HUDEP-2 (cell line): ENCODE measurements around the gene CREBBP.

Source experiments
- DNase-seq, 76 experiments: peaks; one replicate each; lab custom pipeline; 2025; ENCODE audit not compliant: unreplicated experiment in 76 of 76; lab: John Stamatoyannopoulos, UW

Gene CREBBP

DNA sequence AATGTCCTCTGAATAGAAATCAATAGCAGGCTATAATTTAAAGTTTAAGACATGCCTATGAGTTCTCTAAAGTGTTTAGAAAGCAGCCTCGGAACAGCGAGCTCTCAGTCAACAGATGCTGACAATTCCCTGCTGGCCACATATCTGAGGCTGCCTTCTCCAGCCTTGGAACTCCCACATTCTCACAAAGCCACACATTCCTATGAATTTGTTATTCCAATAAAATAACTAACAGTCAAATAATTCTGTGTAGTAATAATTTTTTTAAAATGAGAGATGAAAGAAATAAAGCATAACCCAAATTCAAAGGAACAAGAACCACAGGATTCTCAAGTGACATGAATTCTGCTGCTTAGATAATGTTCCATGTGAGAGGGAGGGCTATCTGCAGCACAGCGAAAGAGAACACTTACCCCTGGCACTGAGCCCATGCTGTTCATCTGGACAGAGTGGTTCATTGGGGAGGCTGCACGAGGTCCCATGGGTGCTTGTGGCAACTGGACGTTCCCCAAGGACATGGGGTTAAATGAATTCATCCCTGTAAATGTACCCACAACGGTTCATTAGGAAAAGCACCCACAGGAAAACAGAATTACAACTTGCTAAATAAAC is 106.3 kb downstream of the CREBBP start:
- DNase-seq: peak in 23 of 76 experiments; percentile 1 to 43 (median 14)

DNA sequence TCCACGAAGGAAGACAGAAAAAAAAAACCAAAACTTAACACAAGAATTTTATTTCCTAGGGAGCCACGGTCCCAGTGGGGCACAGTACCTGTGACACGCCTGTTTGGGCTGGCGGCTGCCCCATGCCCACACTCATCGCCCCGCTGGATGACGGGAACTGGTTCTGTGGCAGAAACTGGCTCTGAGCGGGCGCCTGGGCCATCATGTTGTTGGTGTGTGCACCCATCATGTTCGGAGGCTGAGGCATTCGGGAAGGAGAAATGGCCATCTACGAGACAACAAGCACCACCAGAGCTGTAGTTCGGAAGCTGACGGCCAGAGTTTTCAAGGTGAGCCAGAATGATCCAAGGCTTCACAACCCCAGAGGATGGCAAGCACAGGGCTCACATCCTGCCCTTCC is 106.8 kb downstream of the CREBBP start:
- no peak for DNase-seq

DNA sequence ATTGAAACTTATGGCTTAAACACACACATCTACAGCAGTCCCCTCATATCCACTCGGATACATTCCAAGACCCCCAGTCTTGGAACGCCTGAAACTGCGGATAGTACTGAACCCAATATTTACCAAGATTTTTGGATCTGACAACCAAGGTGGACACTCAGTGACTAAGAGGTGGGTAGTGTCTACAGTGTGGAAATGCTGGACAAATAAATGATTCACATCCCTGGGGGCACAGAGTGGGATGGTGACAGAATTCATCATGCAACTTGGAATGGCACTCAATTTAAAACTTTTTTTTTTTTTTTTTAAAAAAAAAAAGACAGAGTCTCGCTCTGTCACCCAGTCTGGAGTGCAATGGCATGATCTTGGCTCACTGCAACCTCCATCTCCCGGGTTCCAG is 109.0 kb downstream of the CREBBP start:
- DNase-seq: no peak

DNA sequence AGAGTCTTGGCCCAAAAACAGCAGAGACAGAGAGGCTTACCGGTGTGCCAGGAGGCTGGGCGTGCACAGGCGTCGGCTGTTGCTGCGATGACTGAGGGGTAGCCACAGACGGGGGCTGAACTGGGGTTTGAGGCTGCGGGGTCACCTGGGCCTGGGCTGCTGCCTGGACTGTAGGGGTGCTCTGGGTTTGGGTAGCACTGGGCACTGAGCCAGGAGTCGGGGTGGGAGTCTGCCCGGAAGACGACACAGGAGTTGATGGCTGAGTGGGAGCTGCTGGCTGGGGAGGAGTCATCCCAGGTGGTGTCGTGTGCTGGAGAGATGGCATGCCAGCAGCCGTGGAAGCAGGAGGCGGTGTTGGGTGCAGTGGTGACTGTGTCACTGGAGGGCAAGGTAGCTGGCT is 110.0 kb downstream of the CREBBP start:
- no peak for DNase-seq

DNA sequence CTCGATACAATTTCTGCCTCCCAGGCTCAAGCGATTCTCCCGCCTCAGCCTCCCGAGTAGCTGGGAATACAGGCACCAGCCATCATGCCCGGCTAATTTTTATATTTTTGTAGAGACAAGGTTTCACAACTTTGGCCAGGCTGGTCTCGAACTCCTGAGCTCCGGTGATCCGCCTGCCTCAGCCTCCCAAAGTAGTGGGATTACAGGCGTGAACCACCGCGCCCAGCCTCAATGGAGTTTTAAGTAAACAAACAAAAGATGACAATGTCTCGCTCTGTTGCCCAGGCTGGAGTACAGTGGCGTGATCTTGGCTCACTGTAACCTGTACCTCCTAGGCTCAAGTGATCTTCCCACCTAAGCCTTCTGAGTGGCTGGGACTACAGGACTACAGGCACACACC is 110.6 kb downstream of the CREBBP start:
- no peak for DNase-seq

DNA sequence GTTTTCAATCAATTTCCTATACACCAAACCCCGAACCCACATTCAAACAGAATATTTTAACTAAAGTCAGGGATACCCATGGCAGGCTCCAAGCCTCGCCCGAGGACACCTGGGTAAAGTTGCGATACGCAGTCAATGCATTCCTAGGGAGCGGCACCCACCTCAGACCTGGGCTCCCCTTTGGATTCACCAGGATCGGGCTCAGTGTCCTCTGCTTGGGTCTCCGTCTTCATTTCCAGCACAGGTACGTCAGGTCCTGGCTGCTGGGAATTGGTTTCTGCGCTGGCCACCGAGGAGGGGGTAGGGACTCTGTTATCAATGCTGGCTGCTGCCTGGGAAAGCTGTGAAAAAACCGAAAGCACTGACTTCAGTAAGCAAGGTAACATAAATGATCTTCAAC is 111.5 kb downstream of the CREBBP start:
- no peak for DNase-seq

DNA sequence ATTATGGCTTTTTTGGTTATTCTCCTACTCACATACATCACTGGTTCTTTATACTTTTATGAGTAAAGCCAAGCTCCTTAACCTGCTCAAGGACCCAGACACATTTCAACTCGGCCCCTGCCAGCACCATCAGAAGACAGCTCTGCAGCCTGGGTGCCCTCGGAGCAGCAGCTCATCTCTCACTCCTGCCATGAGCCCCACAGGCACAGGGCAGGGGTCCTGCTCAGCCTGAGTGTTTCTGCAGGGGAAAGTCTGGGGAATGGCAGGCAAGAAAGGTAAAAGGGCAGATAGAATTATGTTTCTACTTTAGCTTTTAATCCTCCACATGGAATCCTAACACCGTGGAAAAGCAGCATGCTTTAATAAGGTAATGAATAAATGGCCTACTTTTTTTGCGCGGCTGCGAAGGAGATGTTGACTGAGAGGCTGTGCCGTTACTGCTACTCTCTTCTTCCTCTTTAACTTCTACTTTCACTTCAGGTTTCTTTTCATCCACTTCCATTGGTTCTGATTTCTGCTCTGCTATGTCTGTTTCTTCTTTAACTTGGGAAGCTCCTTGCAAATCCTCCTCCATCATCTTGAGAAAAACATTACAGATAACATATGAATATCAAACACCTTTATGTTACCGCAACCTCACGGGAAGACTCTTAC is 113.1 kb downstream of the CREBBP start:
- DNase-seq: no peak

DNA sequence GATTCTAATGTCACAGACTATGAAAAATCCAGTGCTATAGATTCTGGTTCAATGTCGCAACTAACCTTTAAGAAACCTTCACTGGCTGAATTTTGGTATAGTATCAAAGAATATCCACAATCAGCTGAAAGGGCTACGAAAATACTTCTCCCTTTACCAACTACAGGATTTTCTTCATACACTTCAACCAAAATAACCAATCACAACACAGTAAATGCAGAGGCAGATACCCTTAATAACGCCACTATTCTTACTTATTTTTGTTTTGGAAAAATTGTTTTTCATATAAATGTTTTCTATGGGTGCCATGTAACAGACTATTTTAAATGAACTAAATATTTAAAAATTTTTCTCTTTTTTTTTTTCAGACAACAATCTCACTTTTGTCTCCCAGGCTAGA is 114.3 kb downstream of the CREBBP start:
- DNase-seq: no peak

DNA sequence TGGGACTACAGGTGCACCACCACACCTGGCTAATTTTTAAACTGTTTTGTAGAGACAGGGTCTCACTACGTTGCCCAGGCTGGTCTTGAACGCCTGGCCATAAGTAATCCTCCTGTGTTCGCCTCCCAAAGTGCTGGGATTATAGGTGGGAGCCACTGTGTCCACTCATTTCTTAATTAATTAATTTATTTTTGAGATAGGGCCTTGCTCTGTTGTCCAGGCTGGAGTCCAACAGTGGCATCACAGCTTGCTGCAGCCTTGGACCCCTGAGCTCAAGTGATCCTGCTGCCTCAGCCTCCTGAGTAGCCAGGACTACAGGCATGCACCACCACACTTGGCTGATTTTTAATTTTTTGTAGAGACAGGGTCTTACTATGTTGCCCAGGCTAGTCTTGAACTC is 116.1 kb downstream of the CREBBP start:
- DNase-seq: no peak

DNA sequence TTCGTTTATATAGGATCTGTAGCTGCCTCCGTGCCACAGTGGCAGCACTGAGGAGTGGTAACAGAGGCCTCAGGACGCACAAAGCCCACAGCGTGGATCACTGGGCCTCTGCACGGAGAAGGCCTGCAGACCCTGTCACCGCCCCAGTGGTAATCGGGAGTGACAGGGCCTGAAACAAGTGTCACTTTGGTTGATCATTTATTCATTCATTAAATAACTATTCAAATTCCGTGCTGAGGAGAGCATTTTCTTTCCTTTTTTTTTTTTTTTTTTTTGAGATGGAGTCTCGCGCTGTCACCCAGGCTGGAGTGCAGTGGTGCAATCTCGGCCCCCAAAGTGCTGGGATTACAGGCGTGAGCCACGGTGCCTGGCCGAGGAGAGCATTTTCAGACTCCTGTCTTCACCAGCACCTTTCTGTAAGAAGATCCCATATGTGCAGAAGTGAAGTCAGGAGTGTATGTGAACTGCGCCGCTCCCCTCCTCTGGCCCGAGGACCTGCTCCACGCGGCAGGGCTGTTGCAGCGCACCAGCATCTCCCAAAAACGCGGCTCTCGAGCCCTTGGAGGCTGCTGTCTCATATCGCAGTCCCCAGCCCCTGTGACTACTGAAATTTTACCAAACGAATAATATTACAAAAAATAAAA is 118.3 kb downstream of the CREBBP start:
- no peak for DNase-seq

DNA sequence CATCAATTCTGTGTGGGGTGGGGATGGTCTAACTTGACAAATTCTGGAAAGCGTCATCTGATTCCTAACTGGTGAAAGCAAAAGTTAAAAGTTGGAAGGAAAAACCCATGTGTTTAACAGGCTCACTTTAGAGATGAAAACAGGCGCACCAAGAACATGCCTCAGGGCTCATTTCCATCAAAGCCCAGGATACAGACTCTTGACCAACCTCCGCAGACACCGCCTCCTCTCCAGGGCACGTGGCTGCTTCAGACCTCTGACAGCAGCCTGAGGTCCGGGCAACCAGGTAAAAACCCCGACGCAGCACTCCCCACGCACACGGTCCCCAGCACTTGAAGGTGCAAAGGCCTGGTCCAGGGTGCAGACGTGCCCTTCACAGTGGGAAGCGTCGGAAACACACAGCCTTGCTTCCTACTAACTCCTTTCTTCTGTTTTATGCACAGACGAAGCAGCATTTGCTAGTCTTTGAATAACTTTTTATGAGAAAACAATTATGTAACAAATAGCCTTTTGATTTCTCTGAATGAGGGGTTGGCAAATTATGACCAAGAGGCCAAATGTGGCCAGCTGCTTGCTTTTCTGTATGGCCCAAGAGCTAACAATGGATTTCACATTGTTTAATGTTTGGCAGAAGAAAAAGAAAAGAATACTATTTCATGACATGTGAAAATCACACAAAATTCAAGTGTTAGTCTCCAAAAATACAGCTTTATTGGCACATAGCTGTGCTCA is 119.0 kb downstream of the CREBBP start:
- DNase-seq: no peak

DNA sequence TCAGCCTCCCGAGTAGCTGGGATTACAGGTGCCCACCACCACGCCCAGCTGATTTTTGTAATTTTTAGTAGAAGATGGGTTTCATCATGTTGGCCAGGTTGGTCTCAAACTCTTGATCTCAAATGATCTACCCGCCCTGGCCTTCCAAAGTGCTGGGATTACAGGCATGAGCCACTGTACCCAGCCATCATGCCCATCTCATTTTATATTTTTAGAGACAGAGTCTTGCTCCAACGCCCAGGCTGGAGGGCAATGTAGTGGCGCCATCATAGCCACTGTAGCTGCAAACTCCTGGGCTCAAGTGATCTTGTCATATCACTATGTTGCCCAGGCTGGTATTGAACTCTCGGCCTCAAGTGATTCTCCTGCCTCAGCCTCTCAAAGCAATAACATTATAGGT is 120.0 kb downstream of the CREBBP start:
- no peak for DNase-seq

DNA sequence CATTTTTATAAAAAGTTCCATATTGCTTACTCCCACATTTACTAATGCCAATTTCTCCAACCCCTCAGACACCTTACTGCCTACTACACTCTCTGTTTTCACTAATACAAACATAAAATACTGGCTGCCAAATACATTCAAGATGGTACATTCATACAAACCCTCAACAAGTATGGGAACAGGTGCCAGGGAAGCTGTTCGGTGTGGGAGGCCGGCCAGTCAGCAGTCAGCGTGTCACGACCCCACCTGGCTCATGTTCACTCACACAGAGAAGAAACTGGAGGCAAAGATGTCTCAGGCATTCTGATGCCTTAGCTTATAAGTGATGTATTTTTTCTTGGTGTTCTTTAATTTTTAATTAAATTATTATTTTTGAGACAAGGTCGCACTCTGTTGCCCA is 120.8 kb downstream of the CREBBP start:
- DNase-seq: no peak

DNA sequence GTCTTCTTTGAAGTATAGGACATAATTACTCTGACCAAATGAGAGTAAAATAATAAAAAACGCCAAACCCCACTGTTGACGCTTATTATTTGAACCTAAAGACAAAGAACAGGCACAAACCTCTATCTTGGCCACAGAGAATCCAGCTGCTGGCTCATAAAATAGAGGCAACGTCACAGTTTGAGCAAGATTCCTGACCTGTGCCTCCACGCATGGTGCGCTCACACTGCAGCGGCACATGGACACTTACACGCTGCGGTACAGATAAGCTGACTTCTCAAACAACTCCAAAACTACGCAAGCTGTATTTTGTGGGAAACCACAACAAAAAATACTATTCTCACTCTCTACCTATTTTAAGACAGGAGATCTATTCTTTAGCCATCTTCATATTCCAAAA is 124.4 kb downstream of the CREBBP start:
- DNase-seq: no peak

DNA sequence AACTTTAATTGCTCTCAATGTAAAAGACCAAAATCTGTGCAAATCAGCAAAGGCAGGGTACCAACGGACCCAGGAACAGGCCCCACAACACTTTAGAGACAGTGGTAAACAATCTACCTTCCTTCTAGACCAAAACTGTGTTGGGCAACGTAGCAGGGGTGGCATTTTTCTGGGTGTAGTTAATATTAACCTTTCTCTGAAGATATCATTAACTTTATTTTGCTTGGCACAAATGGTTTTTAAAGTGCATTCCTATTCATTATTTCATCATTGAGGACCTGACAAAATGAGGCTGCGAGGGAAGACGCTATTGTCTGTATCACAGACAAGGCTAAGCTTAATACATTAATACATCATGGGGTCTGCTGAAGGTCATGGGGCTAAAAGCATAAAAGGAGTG is 125.3 kb downstream of the CREBBP start:
- DNase-seq: no peak

DNA sequence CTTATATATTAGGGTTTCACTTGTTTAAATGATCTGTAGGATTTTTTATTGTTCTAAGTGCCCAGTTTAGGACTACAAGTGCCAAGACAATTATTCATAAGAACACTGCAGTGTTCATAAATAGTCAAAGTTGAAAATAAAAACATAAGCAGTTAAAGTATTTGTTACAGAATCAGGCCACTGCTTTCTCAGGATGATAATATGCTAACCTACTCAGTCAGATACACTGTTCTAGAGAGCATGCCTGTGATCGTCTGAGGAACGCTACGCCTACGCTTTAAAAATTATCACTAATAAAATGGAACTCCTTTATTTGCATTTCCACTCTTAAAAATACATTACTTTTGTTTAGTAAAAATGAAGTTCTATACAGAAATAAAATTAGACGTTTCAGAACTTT is 125.7 kb downstream of the CREBBP start:
- DNase-seq: no peak

DNA sequence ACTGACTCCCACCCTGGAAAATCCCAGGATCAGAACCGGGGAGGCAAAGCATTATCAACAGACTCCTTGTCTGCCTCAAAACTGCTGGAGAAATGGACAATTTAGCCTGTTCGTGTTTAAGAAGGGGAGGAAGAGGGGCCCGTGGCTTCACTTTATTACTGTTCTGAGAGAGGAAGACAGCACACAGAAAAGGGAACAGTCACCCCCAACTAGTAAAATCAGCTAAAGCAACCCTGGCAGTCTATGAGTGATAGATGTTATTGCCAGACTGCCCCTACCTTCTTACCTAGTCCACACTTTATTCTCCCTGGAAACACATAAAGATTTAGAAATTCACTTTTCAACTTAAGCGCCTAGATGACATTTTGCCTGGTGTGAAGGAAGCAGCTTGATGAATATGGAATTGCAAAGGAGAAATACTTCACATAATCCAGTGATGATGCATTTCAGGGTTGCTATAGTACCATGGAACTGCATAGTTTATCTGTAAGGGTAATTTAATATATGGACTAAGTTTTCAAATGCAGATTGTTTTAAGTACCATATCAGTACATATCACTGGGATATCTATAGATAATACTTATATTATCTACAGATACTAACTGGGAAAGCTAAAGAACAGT is 126.3 kb downstream of the CREBBP start:
- no peak for DNase-seq

DNA sequence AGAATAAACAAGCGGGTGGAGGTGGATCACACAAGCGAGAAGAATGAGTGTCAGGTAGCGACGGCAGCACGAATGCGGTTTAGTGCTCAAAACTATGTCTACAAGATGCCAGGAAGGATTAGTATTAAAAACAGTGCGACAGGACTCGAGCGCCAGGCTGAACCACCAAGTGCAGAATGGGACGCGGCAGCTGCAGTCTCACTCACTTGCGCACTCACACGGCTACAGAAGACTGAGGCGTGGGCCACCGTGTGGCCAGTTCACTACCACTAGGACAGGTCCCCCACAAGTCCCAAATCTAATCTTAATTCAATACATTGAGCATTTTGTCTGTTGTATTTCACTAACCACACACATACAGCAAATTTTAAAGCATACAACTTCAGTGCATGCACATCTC is 127.5 kb downstream of the CREBBP start:
- no peak for DNase-seq

DNA sequence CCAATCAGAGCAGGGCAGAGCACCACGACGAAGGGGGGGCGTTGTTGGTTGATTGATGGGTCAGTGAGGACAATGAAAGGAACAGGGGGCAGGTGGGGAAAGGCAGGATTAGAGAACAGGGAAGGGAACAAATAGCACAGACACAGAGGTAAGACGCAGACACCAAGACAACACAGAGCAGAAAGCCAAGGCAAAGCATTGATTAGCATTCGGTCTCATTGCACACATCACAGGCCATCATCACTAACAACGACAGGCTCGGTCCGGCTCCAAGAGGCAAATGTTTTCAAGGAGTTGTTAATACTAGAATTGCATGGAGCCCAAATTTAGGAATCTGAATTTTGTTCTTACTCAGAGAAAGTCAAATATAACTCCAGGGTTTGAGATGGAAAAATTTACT is 128.6 kb downstream of the CREBBP start:
- no peak for DNase-seq

DNA sequence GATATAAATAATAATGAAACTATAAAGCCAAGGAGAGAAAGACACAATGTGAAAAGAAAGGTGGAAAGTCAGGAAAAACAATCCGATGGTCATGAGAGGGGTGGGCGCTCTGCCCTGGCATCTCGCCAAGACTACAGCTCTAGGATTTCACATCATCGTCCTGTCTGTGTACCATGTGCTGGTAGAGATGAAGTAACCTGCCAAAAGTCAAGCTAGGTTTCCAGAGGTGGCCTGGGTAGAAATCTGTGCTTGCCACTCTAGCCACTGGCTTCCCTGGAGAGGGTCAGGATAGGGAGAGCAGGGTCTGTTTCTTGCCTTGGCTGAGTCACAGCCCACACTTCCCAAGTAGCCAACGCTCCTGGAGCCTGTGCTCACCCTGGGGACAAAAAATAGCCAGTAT is 132.2 kb downstream of the CREBBP start:
- no peak for DNase-seq

DNA sequence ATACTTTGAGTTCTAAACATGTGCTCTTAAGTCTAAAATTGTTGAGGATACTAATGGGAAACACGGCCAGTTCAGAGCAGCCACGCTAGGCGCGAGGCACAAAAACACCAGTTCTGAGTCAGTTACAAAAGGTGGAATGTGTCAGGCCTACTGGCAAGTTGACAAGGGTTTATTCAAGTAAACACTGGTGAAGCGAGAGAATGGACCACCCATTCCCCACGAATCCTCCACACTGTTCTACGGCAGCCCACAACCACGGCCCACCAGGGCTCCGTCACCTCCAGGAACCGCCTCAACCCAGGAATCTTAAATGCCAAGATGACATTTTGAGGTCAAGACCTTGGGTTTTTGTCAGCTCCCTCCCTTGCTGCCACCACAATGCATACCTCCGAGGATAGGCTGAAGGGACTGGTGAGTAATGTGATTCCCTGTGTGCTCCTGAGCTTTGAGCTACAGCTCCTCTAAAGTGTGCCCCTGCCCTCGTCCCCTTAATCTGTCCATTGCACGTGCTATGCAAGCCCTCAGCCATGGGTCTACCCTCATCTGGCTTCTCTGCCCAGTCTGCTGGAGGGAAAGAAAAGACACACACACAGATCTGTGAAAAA is 134.7 kb downstream of the CREBBP start:
- DNase-seq: no peak
